GM12892 (cell line): ENCODE data around the gene ATP2A2.

Experiments used
- DNase-seq: peaks from one replicate; pipeline ENCODE4 v3.0.0; 2011; ENCODE audit not compliant: insufficient read length
- FAIRE-seq: peaks from 2 replicates; lab custom pipeline; 2011; peaks lifted over from hg19 to GRCh38; lab: Jason Lieb, UNC
- POLR2A ChIP-seq: IDR thresholded peaks from 2 replicates; pipeline ENCODE4 v1.6.1; 2011; ENCODE audit warnings: low read depth, low read length, control low read depth
- POLR2AphosphoS5 ChIP-seq: IDR thresholded peaks from 2 replicates; pipeline ENCODE4 v1.6.1; 2011; ENCODE audit warnings: low read depth, low read length, control low read depth
- TAF1 ChIP-seq: IDR thresholded peaks from 2 replicates; pipeline ENCODE4 v1.6.1; 2011; ENCODE audit warnings: low read depth, mild to moderate bottlenecking, control low read depth, low read length, borderline replicate concordance

ATP2A2 gene

GRCh38 chr12:110282300-110282860 is 1.3 kb downstream of the ATP2A2 start:
- FAIRE-seq (no peak), DNase-seq (no peak)
- TF ChIP-seq POLR2AphosphoS5 (no peak), TAF1 (no peak), POLR2A (no peak)

- DNase-seq (no peak), FAIRE-seq (peak; percentile 24)
- TF ChIP-seq TAF1, result no peak
- TF ChIP-seq POLR2AphosphoS5, result 0 out of 2 replicates have a peak, but pooled peaks have one; percentile 19
- no peak for TF ChIP-seq POLR2A
Observed at GRCh38 chr12:110282956-110283817, 2.1 kb downstream of the ATP2A2 start.

GRCh38 chr12:110284597-110284996 is 3.5 kb downstream of the ATP2A2 start:
- DNase-seq (no peak), FAIRE-seq (no peak)
- TF ChIP-seq TAF1 (no peak), POLR2AphosphoS5 (no peak), POLR2A (no peak)

GRCh38 chr12:110286623-110287022 is 5.6 kb downstream of the ATP2A2 start:
- TF ChIP-seq TAF1, result no peak
- FAIRE-seq (no peak), DNase-seq (no peak)

GRCh38 chr12:110287986-110288385 is 6.9 kb downstream of the ATP2A2 start:
- no peak for TF ChIP-seq POLR2A
- no peak for TF ChIP-seq TAF1
- no peak for TF ChIP-seq POLR2AphosphoS5
- no peak for DNase-seq
- FAIRE-seq, result no peak

GRCh38 chr12:110289044-110289710 is 8.1 kb downstream of the ATP2A2 start:
- peak; percentile 17 for FAIRE-seq
- TF ChIP-seq TAF1 (no peak), POLR2A (no peak), POLR2AphosphoS5 (peak; percentile 18; the same call in 1 of the 2 replicates)

GRCh38 chr12:110289711-110290078 is 8.6 kb downstream of the ATP2A2 start:
- DNase-seq (no peak), FAIRE-seq (no peak)
- TF ChIP-seq POLR2A (no peak), TAF1 (no peak), POLR2AphosphoS5 (no peak)

More at GRCh38 chr12:110289044-110289710, 8.1 kb downstream of the ATP2A2 start:
- DNase-seq, result no peak

- FAIRE-seq, result no peak
- TF ChIP-seq POLR2A, result no peak
- TF ChIP-seq POLR2AphosphoS5, result 0 out of 2 replicates have a peak, but pooled peaks have one; percentile 18
- no peak for TF ChIP-seq TAF1
Observed at GRCh38 chr12:110301065-110301806, 20.2 kb downstream of the ATP2A2 start.

GRCh38 chr12:110304061-110304551 is 23.1 kb downstream of the ATP2A2 start:
- no peak for FAIRE-seq
- no peak for DNase-seq

More at GRCh38 chr12:110301065-110301806, 20.2 kb downstream of the ATP2A2 start:
- no peak for DNase-seq

GRCh38 chr12:110307372-110307771 is 26.3 kb downstream of the ATP2A2 start:
- FAIRE-seq (no peak), DNase-seq (no peak)
- TF ChIP-seq TAF1 (no peak), POLR2AphosphoS5 (no peak), POLR2A (no peak)

More at GRCh38 chr12:110304061-110304551, 23.1 kb downstream of the ATP2A2 start:
- TF ChIP-seq POLR2AphosphoS5 (no peak), TAF1 (no peak), POLR2A (no peak)

- TF ChIP-seq POLR2A (no peak), TAF1 (no peak), POLR2AphosphoS5 (no peak)
- DNase-seq, result no peak
- FAIRE-seq, result no peak
Observed at GRCh38 chr12:110310763-110311162, 29.7 kb downstream of the ATP2A2 start.
